IPS-11a (cell line): ENCODE results near the gene MTM1.

ENCODE experiments used
- H3K4me3 ChIP-seq: one replicate; pipeline ENCODE4 v1.5.1; 2013; ENCODE audit warnings: low read depth, low read length, control low read depth

Gene MTM1

DNA sequence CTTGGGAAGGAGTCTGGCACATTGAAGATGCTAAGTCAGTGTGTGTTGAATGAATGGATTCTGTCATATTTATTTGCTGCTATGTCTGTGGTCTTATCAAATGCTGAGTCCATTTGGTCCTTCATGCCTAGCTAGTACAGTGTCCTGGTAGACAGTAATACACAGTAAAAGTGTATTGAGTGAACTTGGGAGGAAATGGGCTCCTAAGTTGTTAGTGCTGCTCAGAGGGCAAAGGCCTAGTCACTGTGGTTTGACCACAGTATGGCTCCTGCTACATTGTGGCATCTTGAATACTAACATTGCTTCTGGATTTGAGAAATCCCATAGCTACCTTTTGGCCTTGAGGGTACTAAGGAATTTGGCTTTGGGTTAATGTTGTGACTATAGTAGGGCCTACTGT lies 33.9 kb downstream of the MTM1 start:
- no peak overlapping the region for H3K4me3 ChIP-seq

DNA sequence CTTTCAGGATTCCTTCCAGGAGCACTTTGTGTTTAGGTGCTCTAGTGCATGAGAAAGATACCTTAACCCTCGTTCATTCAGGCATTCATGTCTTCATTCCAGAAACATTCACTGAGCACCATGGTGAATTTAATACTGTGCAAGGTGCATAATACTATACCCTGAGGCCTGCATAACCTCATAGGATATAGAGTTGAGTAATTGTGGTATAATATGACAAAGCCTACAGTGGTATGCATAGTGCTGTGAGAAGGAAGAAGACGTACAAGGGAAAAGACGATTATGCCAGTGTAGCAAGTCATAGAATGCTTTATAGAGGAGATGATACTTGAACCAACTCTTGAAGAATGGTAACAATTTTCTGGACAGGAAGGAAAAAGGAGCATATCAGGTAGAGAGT lies 34.3 kb downstream of the MTM1 start:
- no peak overlapping the region for H3K4me3 ChIP-seq

GRCh38 chrX:150605603-150606002 lies 37.2 kb downstream of the MTM1 start:
- no peak overlapping the region for H3K4me3 ChIP-seq

DNA sequence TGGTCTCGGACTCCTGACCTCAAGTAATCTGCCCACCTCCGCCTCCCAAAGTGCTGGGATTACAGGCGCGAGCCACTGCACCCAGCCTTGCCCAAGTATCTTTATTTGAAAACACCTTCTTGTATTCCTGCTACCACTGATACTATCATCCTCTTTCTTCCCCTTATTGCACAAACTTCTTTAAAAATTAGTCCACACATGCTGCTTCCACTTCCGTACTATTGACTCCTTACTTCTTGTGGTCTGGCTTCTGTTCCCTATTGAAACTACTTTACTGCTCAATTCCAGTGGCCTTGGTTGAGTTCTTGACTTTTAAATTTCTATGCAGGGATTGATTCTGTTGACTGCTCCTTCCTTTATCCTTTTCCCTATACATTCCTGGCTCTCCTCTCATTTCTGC lies 38.8 kb downstream of the MTM1 start:
- H3K4me3 ChIP-seq, result no peak overlapping the region

- no peak overlapping the region for H3K4me3 ChIP-seq
These were observed 41.6 kb downstream of the MTM1 start for GRCh38 chrX:150610043-150610442.

DNA sequence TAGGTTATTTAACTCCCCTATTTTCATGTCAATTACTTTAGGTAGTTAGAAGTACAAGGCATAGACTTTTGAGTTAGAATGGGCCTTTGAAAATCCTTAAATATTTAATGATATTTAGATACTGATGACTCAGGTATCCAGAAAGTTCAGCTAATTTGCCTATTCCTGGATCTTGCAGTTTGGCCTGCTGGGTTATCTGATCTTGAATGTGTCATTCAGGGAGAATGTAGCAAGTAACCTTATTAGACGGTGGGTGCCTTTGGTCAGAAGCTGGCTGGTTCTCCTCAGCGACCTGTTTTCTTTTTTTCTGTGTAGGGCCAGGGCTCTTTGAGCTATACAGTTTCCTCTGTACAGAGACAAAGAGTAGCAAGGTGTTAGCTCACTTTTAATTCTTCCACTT lies 42.0 kb downstream of the MTM1 start:
- H3K4me3 ChIP-seq, result no peak overlapping the region

DNA sequence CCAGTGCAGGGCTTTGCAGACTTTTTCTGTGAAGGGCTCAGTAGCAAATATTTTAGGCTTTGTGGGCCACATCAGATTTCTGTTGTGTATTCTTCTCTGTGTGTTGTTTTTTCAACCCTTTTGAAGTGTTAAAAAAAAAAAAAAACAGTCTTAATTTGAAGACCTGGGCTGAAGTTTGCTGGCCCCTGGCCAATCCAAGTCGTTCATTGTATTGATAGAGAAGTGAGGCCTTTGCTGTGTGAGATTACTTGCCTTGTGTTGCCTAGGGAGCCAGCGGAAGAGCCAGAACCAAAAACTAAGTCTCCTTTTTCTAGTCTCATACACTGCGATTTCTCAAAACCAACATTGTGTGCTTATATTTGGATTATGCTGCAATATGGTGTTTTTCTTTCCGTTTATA lies 46.9 kb downstream of the MTM1 start:
- no peak overlapping the region for H3K4me3 ChIP-seq

GRCh38 chrX:150616179-150616862 lies 47.9 kb downstream of the MTM1 start:
- no peak overlapping the region for H3K4me3 ChIP-seq

- H3K4me3 ChIP-seq, result no peak overlapping the region
These were observed 48.4 kb downstream of the MTM1 start for GRCh38 chrX:150616863-150617198.

GRCh38 chrX:150621652-150622051 lies 53.2 kb downstream of the MTM1 start:
- H3K4me3 ChIP-seq, result no peak overlapping the region

- no peak overlapping the region for H3K4me3 ChIP-seq
These were observed 55.2 kb downstream of the MTM1 start for GRCh38 chrX:150623583-150623982.

- no peak overlapping the region for H3K4me3 ChIP-seq
These were observed 56.7 kb downstream of the MTM1 start for GRCh38 chrX:150625097-150625496.

- H3K4me3 ChIP-seq, result no peak overlapping the region
These were observed 57.5 kb downstream of the MTM1 start for GRCh38 chrX:150625875-150626274.

GRCh38 chrX:150627957-150628356 lies 59.5 kb downstream of the MTM1 start:
- no peak overlapping the region for H3K4me3 ChIP-seq

GRCh38 chrX:150635952-150636351 lies 67.5 kb downstream of the MTM1 start:
- no peak overlapping the region for H3K4me3 ChIP-seq

DNA sequence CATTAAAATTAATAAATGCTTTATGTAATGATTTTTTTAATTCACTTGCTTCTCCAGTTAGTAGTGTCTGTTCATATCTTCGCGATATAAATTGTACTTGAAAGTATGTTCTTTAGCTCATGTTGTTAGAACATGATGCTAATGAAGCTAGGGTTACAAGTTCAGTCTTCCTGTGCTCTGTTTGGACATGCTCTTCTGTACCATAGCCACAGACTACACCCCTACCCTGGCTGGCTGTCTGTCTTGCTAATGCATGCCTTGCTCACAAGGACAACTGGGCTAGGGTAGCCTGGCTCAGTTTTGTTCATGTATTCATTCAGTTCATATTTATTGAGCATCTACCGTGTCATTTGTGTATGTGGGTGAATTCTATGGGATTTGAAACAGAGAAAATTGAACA lies 74.0 kb downstream of the MTM1 start:
- H3K4me3 ChIP-seq, result no peak overlapping the region

- H3K4me3 ChIP-seq, result no peak overlapping the region
These were observed 74.8 kb downstream of the MTM1 start for GRCh38 chrX:150643271-150643670.

- no peak overlapping the region for H3K4me3 ChIP-seq
These were observed 75.5 kb downstream of the MTM1 start for GRCh38 chrX:150643958-150644357.

GRCh38 chrX:150644422-150644821 lies 76.0 kb downstream of the MTM1 start:
- H3K4me3 ChIP-seq, result no peak overlapping the region

- no peak overlapping the region for H3K4me3 ChIP-seq
These were observed 78.9 kb downstream of the MTM1 start for GRCh38 chrX:150647331-150647730.

DNA sequence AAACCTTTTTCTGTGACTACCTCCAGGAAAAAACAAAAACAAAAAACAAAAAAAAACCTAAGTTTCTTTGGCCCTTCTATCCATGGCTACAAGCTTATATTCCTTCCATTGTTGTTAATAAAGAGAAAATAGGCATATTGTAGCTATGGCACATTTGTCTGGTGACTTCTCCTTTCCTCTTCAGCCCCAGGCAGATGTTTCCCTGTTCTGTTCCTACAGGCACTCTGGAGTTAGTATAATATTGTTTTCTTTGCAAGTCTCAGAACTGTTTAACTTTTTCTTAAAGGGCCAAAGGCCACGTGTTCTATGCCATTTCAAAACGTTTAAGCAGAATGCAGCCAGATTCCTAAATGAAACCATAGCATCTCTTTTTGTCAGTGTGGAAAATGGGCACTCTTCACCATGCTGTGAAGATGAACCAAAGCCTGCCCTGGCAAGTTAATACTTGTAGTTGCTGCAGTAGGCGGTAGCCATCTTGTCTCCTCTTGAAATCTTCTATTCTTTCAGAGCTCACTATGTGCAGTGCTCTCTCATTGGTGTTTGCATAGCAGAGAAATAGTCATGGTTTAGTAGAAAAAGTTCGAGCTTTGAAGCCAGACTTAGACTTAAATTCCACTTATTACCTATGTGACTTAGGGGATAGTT lies 80.0 kb downstream of the MTM1 start:
- no peak overlapping the region for H3K4me3 ChIP-seq

- no peak overlapping the region for H3K4me3 ChIP-seq
These were observed 80.9 kb downstream of the MTM1 start for GRCh38 chrX:150649096-150649870.
